Mucosa of rectum (tissue), 2 donors: ENCODE results near the gene RNLS.
"Not testable (repeated sequence)": the region's sequence is repeated elsewhere in the genome, so short reads cannot be mapped to it uniquely, and the experiment has no call there.

Experiments used
- H3K27ac ChIP-seq, 2 donors: one replicate each; pipeline ENCODE4 v1.7.0; 2013; ENCODE audit warnings: inconsistent platforms in 2 of 2, low read depth in 2 of 2, low read length in 2 of 2
- H3K27me3 ChIP-seq, 2 donors: one replicate each; pipeline ENCODE4 v1.7.0; 2013; ENCODE audit warnings: low read length in 2 of 2; ENCODE audit not compliant: control insufficient read depth in 2 of 2, insufficient read depth in 2 of 2
- H3K36me3 ChIP-seq, 2 donors: one replicate each; pipeline ENCODE4 v1.7.0; 2013; ENCODE audit warnings: low read length in 2 of 2; ENCODE audit not compliant: control insufficient read depth in 2 of 2, insufficient read depth in 2 of 2
- H3K4me1 ChIP-seq, 2 donors: one replicate each; pipeline ENCODE4 v1.7.0; 2013; ENCODE audit warnings: low read length in 2 of 2, mild to moderate bottlenecking in 1 of 2; ENCODE audit not compliant: control insufficient read depth in 2 of 2, insufficient read depth in 2 of 2
- H3K4me3 ChIP-seq, 2 donors: one replicate each; pipeline ENCODE4 v1.7.0; 2013; ENCODE audit warnings: low read length in 2 of 2
- H3K9ac ChIP-seq, 2 donors: one replicate each; pipeline ENCODE4 v1.7.0; 2013; ENCODE audit warnings: low read length in 2 of 2, low read depth in 1 of 2, mild to moderate bottlenecking in 1 of 2
- H3K9me3 ChIP-seq, 2 donors: one replicate each; pipeline ENCODE4 v1.7.0; 2013; ENCODE audit warnings: low read length in 2 of 2; ENCODE audit not compliant: control insufficient read depth in 2 of 2
- donor health status: healthy.
- donor health status: Normal muscosa, but diverticular disease.

RNLS gene

GRCh38 chr10:88315755-88316154, 267.4 kb downstream of the RNLS start:
- H3K36me3 ChIP-seq: no peaks in the 10 kb centered on the region
- H3K9ac ChIP-seq: no peak overlapping the region
- H3K9me3 ChIP-seq: peaks cover 7 to 18% of the 10 kb centered on the region in 2 donors
- H3K27ac ChIP-seq: no peak overlapping the region
- no peak overlapping the region for H3K4me3 ChIP-seq
- H3K27me3 ChIP-seq: no peaks in the 10 kb centered on the region
- H3K4me1 ChIP-seq: no peaks in the 10 kb centered on the region

- Histone ChIP-seq H3K27ac (no peak overlapping the region), H3K4me3 (no peak overlapping the region), H3K9me3 (peaks cover 4 to 11% of the 10 kb centered on the region in 2 donors), H3K27me3 (no peaks in the 10 kb centered on the region), H3K36me3 (no peaks in the 10 kb centered on the region), H3K9ac (no peak overlapping the region), H3K4me1 (no peaks in the 10 kb centered on the region)
Observed at GRCh38 chr10:88314362-88314761, 268.8 kb downstream of the RNLS start.

- no peak overlapping the region for H3K9ac ChIP-seq
Observed at GRCh38 chr10:88313878-88314277, 269.2 kb downstream of the RNLS start.

GRCh38 chr10:88312855-88313254, 270.3 kb downstream of the RNLS start:
- no peaks in the 10 kb centered on the region for H3K36me3 ChIP-seq
- H3K27ac ChIP-seq: no peak overlapping the region
- H3K4me1 ChIP-seq: no peaks in the 10 kb centered on the region
- no peak overlapping the region for H3K4me3 ChIP-seq
- no peak overlapping the region for H3K9ac ChIP-seq
- no peaks in the 10 kb centered on the region for H3K27me3 ChIP-seq
- H3K9me3 ChIP-seq: no peaks in the 10 kb centered on the region

More at GRCh38 chr10:88313878-88314277, 269.2 kb downstream of the RNLS start:
- peaks cover 1 to 6% of the 10 kb centered on the region in 2 donors for H3K9me3 ChIP-seq
- no peak overlapping the region for H3K27ac ChIP-seq
- no peaks in the 10 kb centered on the region for H3K27me3 ChIP-seq
- no peaks in the 10 kb centered on the region for H3K4me1 ChIP-seq
- H3K4me3 ChIP-seq: no peak overlapping the region
- H3K36me3 ChIP-seq: no peaks in the 10 kb centered on the region

GRCh38 chr10:88311264-88311663, 271.9 kb downstream of the RNLS start:
- Histone ChIP-seq H3K9me3 (no peaks in the 10 kb centered on the region), H3K4me1 (no peaks in the 10 kb centered on the region), H3K4me3 (no peak overlapping the region), H3K9ac (no peak overlapping the region), H3K27me3 (no peaks in the 10 kb centered on the region), H3K27ac (no peak overlapping the region), H3K36me3 (no peaks in the 10 kb centered on the region)

- Histone ChIP-seq H3K27me3 (no peaks in the 10 kb centered on the region), H3K27ac (no peak overlapping the region), H3K9ac (no peak overlapping the region), H3K4me1 (no peaks in the 10 kb centered on the region), H3K4me3 (no peak overlapping the region), H3K36me3 (no peaks in the 10 kb centered on the region), H3K9me3 (no peaks in the 10 kb centered on the region)
Observed at GRCh38 chr10:88309365-88309764, 273.8 kb downstream of the RNLS start.

GRCh38 chr10:88308361-88308760, 274.8 kb downstream of the RNLS start:
- not testable (repeated sequence) for H3K9ac ChIP-seq, H3K36me3 ChIP-seq, H3K4me1 ChIP-seq, H3K4me3 ChIP-seq, H3K9me3 ChIP-seq, H3K27ac ChIP-seq, H3K27me3 ChIP-seq

GRCh38 chr10:88299787-88300186, 283.3 kb downstream of the RNLS start:
- no peak overlapping the region for H3K9ac ChIP-seq
- no peaks in the 10 kb centered on the region for H3K4me1 ChIP-seq
- H3K4me3 ChIP-seq: no peak overlapping the region
- no peaks in the 10 kb centered on the region for H3K9me3 ChIP-seq
- H3K36me3 ChIP-seq: no peaks in the 10 kb centered on the region
- no peaks in the 10 kb centered on the region for H3K27me3 ChIP-seq
- H3K27ac ChIP-seq: no peak overlapping the region

GRCh38 chr10:88297103-88297502, 286.0 kb downstream of the RNLS start:
- H3K36me3 ChIP-seq: no peaks in the 10 kb centered on the region
- no peak overlapping the region for H3K4me3 ChIP-seq
- no peaks in the 10 kb centered on the region for H3K9me3 ChIP-seq
- H3K9ac ChIP-seq: no peak overlapping the region
- H3K4me1 ChIP-seq: no peaks in the 10 kb centered on the region
- H3K27me3 ChIP-seq: no peaks in the 10 kb centered on the region
- no peak overlapping the region for H3K27ac ChIP-seq

GRCh38 chr10:88293651-88294230, 289.4 kb downstream of the RNLS start:
- Histone ChIP-seq H3K27ac (no peak overlapping the region), H3K9ac (no peak overlapping the region), H3K4me3 (no peak overlapping the region), H3K27me3 (no peaks in the 10 kb centered on the region), H3K4me1 (peaks cover 0 to 7% of the 10 kb centered on the region in 2 donors), H3K9me3 (no peaks in the 10 kb centered on the region), H3K36me3 (no peaks in the 10 kb centered on the region)

- Histone ChIP-seq H3K9me3 (no peaks in the 10 kb centered on the region), H3K9ac (no peak overlapping the region), H3K27ac (no peak overlapping the region), H3K27me3 (no peaks in the 10 kb centered on the region), H3K4me1 (peaks cover 0 to 11% of the 10 kb centered on the region in 2 donors), H3K36me3 (no peaks in the 10 kb centered on the region), H3K4me3 (no peak overlapping the region)
Observed at GRCh38 chr10:88293073-88293472, 290.0 kb downstream of the RNLS start.
